DMS53 (cell line): ENCODE data around the gene ATP13A4.

Source experiments
- DNase-seq: peaks from one replicate; lab custom pipeline; 2025; lab: John Stamatoyannopoulos, UW

Gene ATP13A4

DNA sequence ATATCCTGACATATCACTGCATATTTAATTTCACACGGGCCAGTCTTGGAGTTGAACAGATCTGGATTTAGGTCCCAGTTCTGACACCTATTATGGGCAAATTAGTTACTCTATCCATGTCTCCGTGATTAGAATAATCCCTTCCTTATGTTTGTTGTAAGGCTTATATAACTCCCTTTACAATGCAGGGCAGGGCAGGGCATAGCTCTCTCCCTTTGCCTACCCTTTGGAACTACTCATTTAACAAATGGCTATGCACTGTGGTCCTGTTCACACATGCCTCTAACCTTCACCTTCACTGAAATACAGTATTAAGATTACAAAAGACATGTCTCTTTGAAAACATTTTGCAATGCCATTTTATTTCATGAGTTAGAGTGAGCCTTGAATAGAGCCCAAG lies 151.4 kb downstream of the ATP13A4 start:
- DNase-seq = no peak

DNA sequence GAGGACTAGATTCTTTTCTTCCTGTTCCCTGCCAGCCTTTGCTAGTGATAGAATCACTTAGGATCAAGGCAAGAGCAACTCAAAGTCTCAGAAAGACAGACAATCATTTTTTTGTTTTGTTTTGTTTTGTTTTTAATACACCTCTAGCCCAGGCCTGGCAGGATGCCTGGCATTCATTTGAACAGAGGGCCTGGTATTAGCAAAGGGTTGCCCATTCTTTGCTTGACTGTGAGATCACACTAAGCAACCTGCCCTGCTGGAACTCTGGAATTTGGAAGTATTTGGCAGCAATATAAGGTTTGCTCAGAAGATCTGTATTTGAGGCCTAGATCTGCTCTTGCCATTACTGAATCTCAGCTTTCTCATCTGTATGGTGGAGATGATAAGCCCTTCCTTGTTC lies 154.4 kb downstream of the ATP13A4 start:
- DNase-seq = no peak

DNA sequence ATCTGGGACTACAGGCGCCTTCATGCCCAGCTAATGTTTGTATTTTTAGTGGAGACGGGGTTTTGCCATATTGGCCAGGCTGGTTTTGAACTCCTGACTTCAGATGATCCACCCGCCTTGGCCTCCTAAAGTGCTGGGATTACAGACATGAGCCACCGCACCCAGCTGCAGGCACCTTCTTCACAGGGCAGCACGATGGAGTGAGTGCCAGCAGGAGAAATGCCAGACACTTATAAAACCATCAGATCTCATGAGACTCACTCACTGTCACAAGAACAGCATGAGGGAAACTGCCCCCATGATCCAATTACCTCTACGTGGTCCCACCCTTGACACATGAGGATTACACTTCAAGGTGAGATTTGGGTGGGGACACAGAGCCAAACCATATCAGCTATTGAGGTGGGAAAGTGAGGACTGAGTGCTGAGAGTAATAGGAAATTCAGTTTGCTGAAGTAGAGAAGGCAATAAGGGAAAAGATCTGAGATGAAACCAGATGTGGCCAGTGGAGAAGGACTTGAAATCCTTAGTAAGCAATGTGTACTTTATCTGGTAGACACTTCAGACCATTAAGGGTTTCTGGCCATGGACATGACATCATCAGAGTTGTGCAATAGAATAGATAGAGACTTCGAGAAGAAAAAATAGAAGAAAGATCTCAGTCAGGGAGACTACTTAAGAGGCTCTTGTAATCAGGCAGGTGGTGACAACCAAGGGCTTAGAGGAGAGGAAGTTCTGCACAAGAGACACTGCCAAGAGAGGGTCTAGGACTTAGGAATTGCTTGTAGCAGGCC lies 158.0 kb downstream of the ATP13A4 start:
- peak; percentile 21 for DNase-seq

GRCh38 chr3:193391902-193392301 lies 162.8 kb downstream of the ATP13A4 start:
- peak; percentile 2 for DNase-seq

GRCh38 chr3:193389335-193389734 lies 165.4 kb downstream of the ATP13A4 start:
- DNase-seq = no peak

GRCh38 chr3:193388361-193388760 lies 166.3 kb downstream of the ATP13A4 start:
- no peak for DNase-seq

DNA sequence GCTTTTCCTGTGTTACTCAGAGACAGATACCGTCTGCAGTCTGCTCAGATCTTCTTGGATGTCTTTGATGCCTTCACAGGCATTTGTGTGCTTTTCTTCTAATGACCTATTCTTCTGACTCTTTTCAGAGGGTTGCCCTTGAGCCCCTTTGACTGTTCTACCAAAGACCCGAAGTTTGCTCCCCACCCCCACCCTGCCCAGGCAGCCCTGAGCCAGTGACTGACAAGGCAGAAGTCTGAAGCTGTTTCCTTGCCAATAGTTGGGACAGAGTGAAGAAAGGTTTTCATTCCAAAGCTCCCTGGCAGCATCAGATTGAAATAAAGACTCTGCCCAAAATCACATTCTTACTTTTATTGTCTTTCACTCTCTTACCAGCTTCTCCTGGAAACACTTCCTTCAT lies 167.1 kb downstream of the ATP13A4 start:
- no peak for DNase-seq

GRCh38 chr3:193378706-193379105 lies 176.0 kb downstream of the ATP13A4 start, which contains the start of gene ATP13A5:
Gene ATP13A5 (minus strand): TSS chr3:193378753. CDS start chr3:193378725, 28 bp downstream.
- no peak for DNase-seq

- DNase-seq = no peak
These were observed 177.1 kb downstream of the ATP13A4 start for GRCh38 chr3:193377591-193377990.

GRCh38 chr3:193375614-193376013 lies 179.1 kb downstream of the ATP13A4 start:
- no peak for DNase-seq

- no peak for DNase-seq
These were observed 181.9 kb downstream of the ATP13A4 start for GRCh38 chr3:193372783-193373182.

DNA sequence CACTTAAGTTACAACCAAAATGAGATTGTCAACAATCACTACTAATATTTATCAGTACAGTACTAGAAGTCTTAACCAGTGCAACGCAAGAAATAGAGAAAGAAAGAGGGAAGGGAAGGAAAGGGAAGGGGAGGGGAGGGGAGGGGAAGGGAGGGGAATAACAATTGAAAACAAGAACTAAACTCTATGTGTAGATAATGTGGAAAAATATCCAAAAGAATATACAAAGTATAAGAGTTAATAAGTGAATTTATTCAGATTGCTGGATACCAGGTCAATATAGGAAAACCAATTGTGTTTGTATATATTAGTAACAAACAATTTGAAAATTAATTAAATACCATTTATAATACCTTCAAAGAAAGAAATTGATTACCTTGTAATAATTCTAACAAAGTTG lies 186.8 kb downstream of the ATP13A4 start:
- no peak for DNase-seq

GRCh38 chr3:193357291-193357690 lies 197.4 kb downstream of the ATP13A4 start:
- DNase-seq = no peak

GRCh38 chr3:193354423-193354822 lies 200.3 kb downstream of the ATP13A4 start:
- DNase-seq = no peak
